K562 (cell line): ENCODE data around the gene FSTL4. TPM values are rescaled to one million over a fixed set of nuclear protein-coding genes. Genes with fewer than 3 reads are reported as not detected.

Experiments
- ATAC-seq: fragments of 200-7000 bp; cut with Tn5 transposase; 3 replicates; pipeline ENCODE4 v1.9.1; 2020; ENCODE audit warnings: moderate library complexity
- BruUV-seq: library from RNA; stranded (reverse); fragments of 400-500 nt; replicated peaks from 2 replicates; lab custom pipeline; 2021; lab: Mats Ljungman, UMichigan
- CTCF ChIA-PET: fragments of 300-600 bp; formaldehyde crosslinking; extraction: SDS; loops from one replicate; lab custom pipeline; 2021; ENCODE audit warnings: low intra/inter-chr PET ratio; lab: Yijun Ruan, JAX
- POLR2A ChIA-PET: fragments of 300-600, 350-650 bp; sonication (Branson Sonifier 250); formaldehyde crosslinking; extraction: SDS; loops from one replicate; lab custom pipeline; 2021; ENCODE audit warnings: antibody characterized with exemption, inconsistent platforms; lab: Yijun Ruan, JAX
- DNase-seq, 4 experiments: peaks; one replicate each; pipeline versions ENCODE4 v3.0.0 to v3.0.0-alpha.2; 2011 to 2018; ENCODE audit warnings: low spot score in 3 of 4, mixed read lengths in 3 of 4; ENCODE audit errors: extremely low read depth in 1 of 4
- FAIRE-seq: peaks from 2 replicates; lab custom pipeline; 2011; peaks lifted over from hg19 to GRCh38; lab: Jason Lieb, UNC
- H2AFZ ChIP-seq: 2 replicates; pipeline ENCODE4 v1.6.0; 2011; ENCODE audit warnings: low read depth, low read length, control low read depth, inconsistent platforms
- H3K27ac ChIP-seq: fragments of 200-600 bp; 3 replicates; pipeline ENCODE4 v1.8.0; 2011; ENCODE audit warnings: low read depth, mild to moderate bottlenecking, control low read depth, inconsistent platforms, low read length, moderate library complexity, mixed read lengths; ENCODE audit errors: extremely low read depth
- H3K27me3 ChIP-seq, 2 experiments: fragments of 300-600 bp in 1 of 2; 2 replicates in 1 of 2; 3 replicates in 1 of 2; pipeline versions ENCODE4 v1.6.0 to v1.8.0; 2011; ENCODE audit warnings: inconsistent platforms in 2 of 2, low read length in 2 of 2, mild to moderate bottlenecking in 1 of 2, mixed read lengths in 1 of 2, moderate library complexity in 1 of 2; ENCODE audit not compliant: control insufficient read depth in 2 of 2, insufficient read depth in 2 of 2
- H3K36me3 ChIP-seq: fragments of 300-600 bp; 3 replicates; pipeline ENCODE4 v1.8.0; 2011; ENCODE audit warnings: mild to moderate bottlenecking, low read length, inconsistent platforms; ENCODE audit not compliant: control insufficient read depth, insufficient read depth
- H3K4me1 ChIP-seq, 2 experiments: fragments of 200-600 bp in 1 of 2; replicated peaks in 1 of 2; 2 replicates in 1 of 2; 3 replicates in 1 of 2; pipeline versions ENCODE4 v1.5.1 to v1.8.0; 2011; ENCODE audit warnings: inconsistent platforms in 2 of 2, low read length in 2 of 2, mild to moderate bottlenecking in 1 of 2, mixed read lengths in 1 of 2, moderate library complexity in 1 of 2; ENCODE audit not compliant: control insufficient read depth in 2 of 2, insufficient read depth in 2 of 2
- H3K4me2 ChIP-seq: 2 replicates; pipeline ENCODE4 v1.6.1; 2011; ENCODE audit warnings: low read length, control low read depth, inconsistent platforms, mixed read lengths; ENCODE audit not compliant: insufficient read depth
- H3K4me3 ChIP-seq: fragments of 200-600 bp; sonication (generic), shearing (Covaris generic); 2 replicates; pipeline ENCODE4 v1.5.1; 2016; ENCODE audit warnings: control low read depth, inconsistent platforms
- H3K79me2 ChIP-seq: fragments of 200-600 bp; 3 replicates; pipeline ENCODE4 v1.8.0; 2011; ENCODE audit warnings: low read length, inconsistent platforms; ENCODE audit not compliant: control insufficient read depth, insufficient read depth
- H3K9ac ChIP-seq, 2 experiments: 2 replicates each; pipeline versions ENCODE4 v1.6.0 to v1.6.1; 2011; ENCODE audit warnings: low read depth in 2 of 2, low read length in 2 of 2, control low read depth in 1 of 2, inconsistent platforms in 1 of 2, mild to moderate bottlenecking in 1 of 2, mixed read lengths in 1 of 2; ENCODE audit not compliant: insufficient read depth in 1 of 2
- H3K9me1 ChIP-seq: one replicate; pipeline ENCODE4 v1.6.0; 2011; ENCODE audit warnings: inconsistent platforms, mild to moderate bottlenecking, low read length, moderate library complexity; ENCODE audit not compliant: control insufficient read depth, insufficient read depth
- H3K9me3 ChIP-seq: replicated peaks from 2 replicates; pipeline ENCODE4 v1.5.1; 2011; ENCODE audit warnings: low read depth, low read length, inconsistent platforms; ENCODE audit not compliant: control insufficient read depth, insufficient read depth
- H4K20me1 ChIP-seq: replicated peaks from 2 replicates; pipeline ENCODE4 v1.6.1; 2011; ENCODE audit warnings: low read length, inconsistent platforms, mixed read lengths; ENCODE audit not compliant: control insufficient read depth, insufficient read depth
- CBFA2T2 ChIP-seq: fragments of 450-650 bp; conservative IDR thresholded peaks from 2 replicates; pipeline ENCODE4 v1.6.1; 2017; ENCODE audit warnings: mild to moderate bottlenecking
- SIRT6 ChIP-seq: IDR thresholded peaks from one replicate; pipeline ENCODE4 v1.6.1; 2012; ENCODE audit warnings: low read depth, mild to moderate bottlenecking, control low read depth, inconsistent platforms, low read length, moderate library complexity
- ZBTB11 ChIP-seq, 3 experiments: fragments of 200-800 bp in 1 of 3; fragments of 250-450 bp in 1 of 3; fragments of 450-650 bp in 1 of 3; sonication (Bioruptor Pico) in 1 of 3; sonication (Bioruptor generic) in 1 of 3; formaldehyde crosslinking in 1 of 3; IDR thresholded peaks; 2 replicates each; pipeline versions ENCODE4 v1.6.1 to v1.8.0; 2016 to 2022; ENCODE audit warnings: mild to moderate bottlenecking in 2 of 3, missing genetic modification characterization in 2 of 3, missing compliant biosample characterization in 1 of 3, moderate library complexity in 1 of 3
- WGBS: fragments of 100-300 bp; shearing (Covaris generic); methylation state at CpG from one replicate; pipeline ENCODE4 v1.1.6; 2016; ENCODE audit warnings: low coverage, mixed read lengths; ENCODE audit not compliant: insufficient coverage; ENCODE audit errors: missing lambda C conversion rate; 5-methylcytosine and 5-hydroxymethylcytosine counted together
- in situ Hi-C: fragments of 300-500 bp; cut with MboI; formaldehyde crosslinking; loops from 4 replicates; pipeline ENCODE4 v1.15.0; 2018; ENCODE audit warnings: inconsistent platforms, mixed read lengths
- intact Hi-C: fragments of 100-400 bp; cut with micrococcal nuclease; formaldehyde crosslinking; loops from 2 replicates; pipeline ENCODE4 v1.14.2; 2022
- polyA plus RNA-seq, 8 experiments: library from polyadenylated mRNA; depleted of rRNA in 4 of 8; stranded (reverse) in 5 of 8; unstranded in 3 of 8; fragments of >200 nt; fragmentation: Nextera tagmentation in 2 of 8; fragmentation: Illumina TruSeq in 1 of 8; extraction: Ambion mirVana in 2 of 8; extraction: Trizol in 1 of 8; gene quantifications; 2 replicates each; pipeline versions ENCODE4 v1.2.1 to v1.2.3, GENCODE V29; 2011 to 2014; ENCODE audit warnings: inconsistent platforms in 1 of 8, missing spikeins in 1 of 8
- total RNA-seq, 7 experiments: library from RNA; depleted of rRNA in 6 of 7; stranded (reverse); fragments of >200 nt in 6 of 7; fragmentation: Illumina TruSeq in 2 of 7; extraction: Trizol in 2 of 7; gene quantifications; 2 replicates each; pipeline versions ENCODE4 v1.2.1 to v1.2.3, GENCODE V29; 2011 to 2021; ENCODE audit warnings: low replicate concordance in 1 of 7
- TF ChIP-seq, protein P1 (sequence below): fragments of 250-450 bp; sonication (Bioruptor Pico); IDR thresholded peaks from 2 replicates; pipeline ENCODE4 v1.4.0; 2020; ENCODE audit warnings: mild to moderate bottlenecking

Gene FSTL4
- total and polyA plus RNA-seq, 9 of the 15 experiments (the other 6 are each of a cell fraction or from before 2014, with no cell fraction given), result 0.08 to 0.18 (median 0.10) TPM; not detected in 5

GRCh38 chr5:133397990-133398645, 214.2 kb downstream of the FSTL4 start:
- in situ Hi-C loops, result no loop called here
- no peak overlapping the region for H3K4me2 ChIP-seq
- POLR2A ChIA-PET, result interaction anchor here (0.7 kb wide), 1 partner anchor 196 kb away, joined by 3 read pairs; no protein-coding TSS in a partner anchor
- no peak overlapping the region for H3K9ac ChIP-seq
- no TSS peak for BruUV-seq
- no peaks in the 10 kb centered on the region for H3K9me1 ChIP-seq
- no peak for FAIRE-seq
- no peaks in the 10 kb centered on the region for H3K4me1 ChIP-seq
- H3K79me2 ChIP-seq, result no peaks in the 10 kb centered on the region
- H3K9me3 ChIP-seq, result no peaks in the 10 kb centered on the region
- no peaks in the 10 kb centered on the region for H4K20me1 ChIP-seq
- H3K27me3 ChIP-seq, result peaks cover 6 to 46% of the 10 kb centered on the region in 2 experiments; a peak in 3 of 5 replicates
- no peak overlapping the region for H2AFZ ChIP-seq
- no peak overlapping the region for H3K4me3 ChIP-seq
- CTCF ChIA-PET, result no interaction called here
- H3K36me3 ChIP-seq, result no peaks in the 10 kb centered on the region
- under 1% methylated on average over 9 of the region's 9 CpGs for WGBS
- no peak for TF ChIP-seq ZBTB11 (CRISPR knock-in tag; IDR thresholded peaks at IDR 0.05)
- TF ChIP-seq, protein P1, sequence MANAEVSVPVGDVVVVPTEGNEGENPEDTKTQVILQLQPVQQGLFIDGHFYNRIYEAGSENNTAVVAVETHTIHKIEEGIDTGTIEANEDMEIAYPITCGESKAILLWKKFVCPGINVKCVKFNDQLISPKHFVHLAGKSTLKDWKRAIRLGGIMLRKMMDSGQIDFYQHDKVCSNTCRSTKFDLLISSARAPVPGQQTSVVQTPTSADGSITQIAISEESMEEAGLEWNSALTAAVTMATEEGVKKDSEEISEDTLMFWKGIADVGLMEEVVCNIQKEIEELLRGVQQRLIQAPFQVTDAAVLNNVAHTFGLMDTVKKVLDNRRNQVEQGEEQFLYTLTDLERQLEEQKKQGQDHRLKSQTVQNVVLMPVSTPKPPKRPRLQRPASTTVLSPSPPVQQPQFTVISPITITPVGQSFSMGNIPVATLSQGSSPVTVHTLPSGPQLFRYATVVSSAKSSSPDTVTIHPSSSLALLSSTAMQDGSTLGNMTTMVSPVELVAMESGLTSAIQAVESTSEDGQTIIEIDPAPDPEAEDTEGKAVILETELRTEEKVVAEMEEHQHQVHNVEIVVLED, result no peak
- TF ChIP-seq CBFA2T2, result no peak
- TF ChIP-seq SIRT6, result no peak
- intact Hi-C loops, result no loop called here
- DNase-seq, result no peak
- no peak for ATAC-seq
- no peak overlapping the region for H3K27ac ChIP-seq
